GM18517 (cell line): Measurements from ENCODE around the gene JPT1.
"Not testable (repeated sequence)": the region's sequence is repeated elsewhere in the genome, so short reads cannot be mapped to it uniquely, and the experiment has no call there.

Experiments
- ATAC-seq: cut with Tn5 transposase; IDR thresholded peaks from one replicate; pipeline ENCODE4 v1.9.1; 2021; ENCODE audit warnings: mild to moderate bottlenecking, moderate library complexity; ENCODE audit not compliant: unreplicated experiment

Gene JPT1, protein sequence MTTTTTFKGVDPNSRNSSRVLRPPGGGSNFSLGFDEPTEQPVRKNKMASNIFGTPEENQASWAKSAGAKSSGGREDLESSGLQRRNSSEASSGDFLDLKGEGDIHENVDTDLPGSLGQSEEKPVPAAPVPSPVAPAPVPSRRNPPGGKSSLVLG

DNA sequence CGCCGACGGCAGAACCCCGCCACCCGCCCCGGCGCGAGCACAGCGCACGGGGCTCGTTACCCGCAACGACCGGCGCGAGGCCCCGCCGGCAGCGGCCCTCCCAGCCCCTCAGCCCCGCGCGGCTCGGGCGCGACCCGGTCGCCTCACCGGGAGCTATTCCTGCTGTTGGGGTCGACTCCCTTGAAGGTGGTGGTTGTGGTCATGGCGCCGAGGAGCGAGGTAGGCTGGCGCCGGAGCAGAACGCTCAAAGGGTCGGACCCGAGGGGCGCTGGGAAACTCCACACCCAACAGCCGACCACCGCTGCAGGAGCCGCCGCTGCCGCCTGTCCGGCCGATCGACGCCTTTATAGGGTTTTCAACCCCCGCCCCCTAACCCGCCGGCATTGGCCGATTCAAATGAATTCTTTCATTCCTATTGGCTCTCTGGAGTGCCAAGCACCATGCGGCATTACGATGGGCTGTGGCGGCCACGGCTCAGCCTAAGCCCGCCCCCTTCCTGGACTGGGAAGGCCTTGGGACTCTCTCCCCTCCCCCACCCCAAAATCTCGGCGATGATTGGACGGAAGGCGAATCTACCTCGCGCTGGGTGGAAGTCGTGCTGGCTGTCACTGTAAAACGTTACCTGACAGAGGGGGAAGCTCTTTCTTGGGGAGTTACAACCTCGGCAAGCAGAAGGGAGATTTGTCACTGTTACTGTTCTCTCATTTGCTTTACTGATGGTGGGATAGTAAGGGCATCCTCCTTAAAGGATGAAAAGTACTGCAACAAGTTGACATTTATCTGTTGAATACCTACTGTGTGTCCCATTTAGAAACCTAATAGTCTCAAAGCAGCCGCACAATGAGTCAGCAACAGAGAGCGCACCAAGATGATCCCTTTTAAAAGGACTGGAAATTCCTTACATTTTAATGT lies at the start of gene JPT1:
TSS of gene JPT1 (minus strand) at position 318 of the 912 bp plus-strand sequence. CDS start at position 203, 115 bp downstream.
- peak; percentile 90 for ATAC-seq

DNA sequence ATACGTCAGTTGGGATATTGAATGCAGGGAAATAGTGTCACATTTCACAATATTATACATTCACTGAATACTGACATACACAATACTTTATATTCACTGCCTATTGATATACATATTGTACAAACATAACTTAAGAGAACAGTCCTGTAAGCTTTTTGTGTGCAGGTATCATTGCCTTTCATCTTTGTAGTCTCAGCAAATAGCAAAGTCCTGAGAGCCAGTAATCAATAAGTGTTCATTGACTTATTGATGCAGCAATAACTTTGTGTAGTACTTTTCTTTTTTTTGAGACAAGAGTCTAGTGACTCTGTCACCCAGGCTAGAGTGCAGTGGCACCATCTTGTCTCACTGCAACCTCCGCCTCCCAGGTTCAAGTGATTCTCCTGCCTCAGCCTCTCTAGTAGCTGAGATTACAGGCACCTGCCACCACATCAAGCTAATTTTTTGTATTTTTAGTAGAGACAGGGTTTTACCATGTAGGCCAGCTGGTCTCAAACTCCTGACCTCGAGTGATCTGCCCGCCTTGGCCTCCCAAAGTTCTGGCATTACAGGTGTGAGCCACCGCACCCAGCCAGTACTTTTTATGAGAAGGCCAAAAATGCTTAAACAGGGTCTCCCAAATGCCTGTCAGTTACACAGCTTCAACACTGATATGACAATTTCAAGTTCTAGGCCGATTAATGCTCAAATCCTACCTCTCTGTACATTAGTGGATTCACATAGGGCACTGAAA lies 45.7 kb upstream of the JPT1 start:
- no peak for ATAC-seq

DNA sequence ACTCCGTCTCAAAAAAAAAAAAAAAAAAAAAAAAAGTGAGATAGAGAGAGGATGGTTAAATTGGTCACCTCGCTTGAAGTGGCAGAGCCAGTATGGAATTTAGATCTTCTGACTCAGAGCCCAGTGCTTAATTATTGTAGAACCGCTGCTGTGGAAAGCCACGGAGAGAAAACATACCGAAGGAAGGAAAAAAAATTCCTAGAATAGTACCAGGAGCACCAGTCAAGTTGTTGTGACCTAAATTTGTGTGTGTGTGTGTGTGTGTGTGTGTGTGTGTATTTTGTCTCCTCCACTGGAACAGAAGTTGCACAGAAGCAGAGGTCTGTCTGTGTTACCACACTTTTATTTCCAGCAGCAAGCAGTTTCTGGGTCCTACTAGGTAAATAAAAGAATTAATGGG lies 40.6 kb upstream of the JPT1 start:
- ATAC-seq: no peak

DNA sequence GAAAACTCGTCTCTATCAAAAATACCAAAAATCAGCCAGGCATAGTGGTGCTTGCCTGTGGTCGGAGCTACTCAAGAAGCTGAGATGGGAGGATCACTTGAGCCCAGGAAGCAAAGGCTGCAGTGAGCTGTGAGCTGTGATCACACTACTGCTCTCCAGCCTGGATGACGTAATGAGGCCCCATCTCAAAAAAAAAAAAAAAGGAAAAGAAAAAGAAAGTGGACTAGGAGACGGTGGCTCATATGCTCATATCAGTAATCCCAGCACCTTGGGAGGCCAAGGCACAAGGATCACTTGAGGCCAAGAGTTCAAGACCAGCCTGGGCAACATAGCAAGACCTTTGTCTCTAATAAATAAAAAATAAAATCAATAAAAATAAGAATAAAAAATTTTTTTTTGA lies 37.3 kb upstream of the JPT1 start:
- no peak for ATAC-seq

DNA sequence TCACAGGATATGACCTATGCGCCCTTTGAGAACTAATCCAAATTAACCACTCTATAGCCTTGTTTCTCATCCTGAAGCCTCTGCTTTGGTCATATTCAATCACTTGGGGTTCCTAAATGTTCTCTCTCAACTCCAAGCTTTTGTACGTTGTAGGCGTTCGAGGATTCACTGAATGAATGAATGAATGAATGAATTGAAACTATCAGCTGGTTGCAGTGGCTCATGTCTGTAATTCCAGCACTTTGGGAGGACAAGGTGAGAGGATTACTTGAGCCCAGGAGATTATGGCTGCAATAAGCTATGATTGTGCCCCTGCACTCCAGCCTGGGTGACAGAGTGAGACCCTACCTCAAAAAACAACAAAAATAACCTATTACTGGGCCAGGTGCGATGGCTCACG lies 34.3 kb upstream of the JPT1 start:
- no peak for ATAC-seq

DNA sequence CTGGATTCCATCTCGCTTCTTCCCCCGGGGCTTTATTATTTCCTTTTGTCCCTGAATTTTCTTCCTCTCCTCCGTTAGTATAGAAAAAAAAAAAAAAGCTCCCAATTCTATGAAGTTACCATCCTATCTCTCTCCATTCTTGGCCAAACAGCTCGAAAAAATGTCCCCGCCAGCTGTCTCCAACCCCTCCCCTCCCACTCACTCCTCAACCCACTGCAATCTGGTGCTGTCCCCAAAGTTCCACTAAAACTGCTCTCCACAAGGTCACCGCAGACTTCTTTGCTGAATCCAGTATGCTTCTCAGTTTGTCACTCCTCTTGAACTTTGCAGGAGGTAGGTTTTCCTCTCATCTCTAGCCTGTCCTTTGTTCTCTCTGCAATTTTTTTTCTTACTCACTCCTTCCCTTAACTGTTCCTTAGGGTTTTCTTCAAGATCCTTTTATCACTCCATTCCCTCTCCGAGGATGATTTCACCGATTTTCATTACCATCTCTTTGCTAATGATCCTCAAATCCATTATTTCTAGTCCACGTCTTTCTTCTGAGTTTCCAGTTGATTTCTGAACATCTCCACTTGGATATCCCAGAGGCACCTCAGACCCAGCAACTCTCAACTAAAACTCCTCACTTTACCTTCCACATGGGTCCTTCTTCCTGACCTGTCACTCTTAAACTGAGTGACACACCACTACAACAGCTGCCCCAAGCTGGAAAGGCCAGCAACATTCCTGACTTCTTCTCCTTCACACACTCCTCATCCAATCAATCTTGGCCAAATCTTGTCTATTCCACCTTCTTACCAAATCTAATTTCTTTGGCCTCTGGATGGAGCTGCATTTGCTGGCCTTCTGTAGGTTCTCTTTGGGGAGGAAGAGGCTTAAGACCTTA lies 29.9 kb upstream of the JPT1 start:
- ATAC-seq: no peak

DNA sequence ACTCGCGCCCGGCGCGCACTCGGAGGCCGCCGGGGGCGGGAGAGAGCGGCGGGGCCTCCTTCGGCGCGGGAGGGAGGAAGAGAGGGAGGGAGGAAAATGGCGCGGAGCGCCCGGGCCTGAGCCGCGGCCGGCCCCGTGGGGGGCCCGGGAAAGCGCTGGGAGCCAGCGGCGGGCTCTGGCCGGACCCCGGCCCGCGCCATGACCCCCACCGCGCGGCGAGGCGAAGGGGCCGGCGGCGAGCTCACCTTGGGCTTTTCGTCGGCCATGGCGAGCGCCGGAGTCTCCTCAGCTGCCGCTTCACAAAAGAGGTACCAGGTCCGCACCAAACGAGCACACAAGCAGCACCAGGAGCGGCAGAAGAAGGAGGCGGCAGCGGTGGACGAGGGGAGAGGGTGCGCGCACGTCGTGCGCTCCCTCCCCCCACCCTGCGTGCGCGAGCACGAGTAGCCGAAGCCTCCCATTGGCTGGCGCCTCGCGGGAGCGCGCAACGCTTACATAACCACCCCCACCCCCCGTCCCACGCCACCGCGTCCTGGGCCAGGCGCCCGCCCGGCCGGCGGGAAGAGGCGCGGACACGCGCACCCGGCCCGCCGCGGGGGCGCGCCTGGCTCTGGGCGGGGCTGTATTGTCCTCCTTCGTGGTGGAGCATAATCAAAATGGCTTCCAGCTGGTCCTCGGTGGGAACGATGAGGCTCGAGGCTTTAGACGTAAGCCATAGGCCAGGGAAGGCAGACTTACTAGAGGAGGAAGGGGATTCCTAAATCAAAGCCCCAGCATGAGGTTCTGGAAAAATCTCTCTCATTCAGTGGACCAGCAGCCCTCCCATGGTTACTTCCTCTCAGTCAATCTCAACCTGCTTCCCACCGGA lies 28.5 kb upstream of the JPT1 start, which contains the start of gene SUMO2:
TSS of gene SUMO2 (minus strand) at position 391 of the 868 bp plus-strand sequence. CDS start at position 266, 125 bp downstream.
- peak; percentile 79 for ATAC-seq

DNA sequence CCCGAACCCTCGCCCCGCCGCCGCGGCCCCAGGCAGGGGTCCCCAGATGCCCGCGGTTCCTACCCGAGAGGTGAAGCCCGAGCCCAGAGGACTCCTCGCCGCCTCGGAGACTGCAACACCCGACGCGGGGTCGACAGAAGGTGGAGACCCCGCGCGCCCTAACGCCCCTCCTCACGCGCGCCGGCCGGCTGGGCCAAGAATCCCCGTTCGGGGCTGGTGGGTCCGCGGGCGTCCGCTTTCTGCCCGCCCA lies 27.9 kb upstream of the JPT1 start:
- ATAC-seq: peak; percentile 14

DNA sequence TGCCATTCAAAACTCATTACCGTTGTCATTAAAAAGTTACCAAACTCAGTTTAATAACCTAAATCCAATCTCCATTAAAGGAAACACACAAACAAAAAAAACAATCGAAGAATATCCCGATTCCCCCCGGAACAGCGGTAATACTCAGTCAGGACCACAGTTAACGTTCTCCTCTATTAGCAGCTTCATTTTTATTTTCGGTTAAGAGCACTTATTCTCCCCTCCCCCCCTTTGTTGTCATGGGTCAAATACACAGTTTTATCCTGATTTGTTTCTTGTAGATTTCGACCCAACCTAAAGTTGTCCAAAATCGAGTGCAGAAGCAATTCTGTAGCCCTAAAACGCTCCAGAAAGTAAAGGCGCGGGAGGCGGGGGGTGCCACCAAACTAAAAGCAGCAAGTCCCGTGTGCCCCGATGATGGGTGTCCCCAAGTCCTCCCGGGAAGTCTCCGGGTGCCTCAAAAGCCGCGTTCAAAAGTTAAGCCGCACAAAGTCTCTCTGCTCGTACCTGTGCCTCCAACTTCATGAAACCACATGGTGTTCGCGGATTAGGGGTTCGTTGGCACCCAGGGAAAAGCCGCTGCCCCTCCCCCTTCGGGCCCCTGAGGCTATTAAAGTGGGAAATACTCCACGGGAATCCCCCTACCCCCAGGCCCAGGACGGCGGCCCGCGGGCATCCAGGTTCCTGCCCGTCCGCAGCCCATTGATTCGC lies 27.5 kb upstream of the JPT1 start:
- ATAC-seq: peak; percentile 4

DNA sequence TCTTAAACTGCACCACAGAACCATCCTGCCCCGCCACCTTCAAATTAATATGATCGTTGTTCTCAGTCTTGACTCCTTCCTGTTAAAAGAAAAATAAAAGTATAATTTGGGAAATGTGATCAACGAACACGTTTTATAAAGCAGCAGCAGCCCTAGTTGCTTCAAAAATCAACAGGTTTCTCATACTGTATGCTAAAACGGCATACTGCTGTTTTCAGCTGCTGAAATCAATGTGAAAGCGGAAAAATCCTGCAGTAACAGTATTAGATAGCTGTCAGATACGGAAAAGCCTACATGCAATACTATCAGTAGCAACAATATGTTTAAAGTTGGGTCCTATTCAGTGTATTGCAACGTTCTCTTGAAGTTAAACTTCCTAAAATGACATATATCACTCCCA lies 26.8 kb upstream of the JPT1 start:
- no peak for ATAC-seq

DNA sequence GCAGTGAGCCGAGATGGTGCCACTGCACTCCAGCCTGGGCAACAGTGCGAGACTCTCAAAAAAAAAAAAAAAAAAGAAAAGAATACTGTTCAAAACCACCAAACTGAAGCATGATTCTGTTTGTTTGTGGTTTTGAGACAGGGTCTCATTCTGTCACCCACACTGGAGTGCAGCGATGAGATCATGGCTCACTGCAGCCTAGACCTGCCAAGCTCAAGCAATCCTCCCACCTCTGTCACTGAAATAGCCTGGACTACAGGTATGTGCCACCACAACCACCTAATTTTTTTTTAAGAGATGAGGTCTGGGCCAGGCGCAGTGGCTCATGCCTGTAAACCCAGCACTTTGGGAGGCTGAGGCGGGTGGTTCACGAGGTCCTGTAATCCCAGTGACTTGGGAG lies 24.1 kb upstream of the JPT1 start:
- no peak for ATAC-seq

DNA sequence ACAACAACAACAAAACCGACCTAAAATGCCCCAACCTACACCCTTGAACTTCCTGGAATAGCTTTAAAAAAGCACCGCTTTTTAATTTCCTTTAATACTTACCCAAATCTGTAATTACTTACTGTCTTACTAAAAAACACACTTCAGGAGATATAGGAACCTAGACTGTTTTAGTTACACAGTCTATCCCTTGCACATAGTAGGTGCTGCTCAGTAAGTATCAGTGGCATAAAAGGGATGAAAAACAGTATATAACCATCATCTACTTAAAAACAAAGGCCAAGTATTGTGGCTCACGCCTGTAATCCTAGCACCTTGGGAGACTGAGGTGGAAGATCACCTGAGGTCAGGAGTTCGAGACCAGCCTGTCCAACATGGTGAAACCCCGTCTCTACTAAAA lies 22.3 kb upstream of the JPT1 start:
- ATAC-seq: no peak

DNA sequence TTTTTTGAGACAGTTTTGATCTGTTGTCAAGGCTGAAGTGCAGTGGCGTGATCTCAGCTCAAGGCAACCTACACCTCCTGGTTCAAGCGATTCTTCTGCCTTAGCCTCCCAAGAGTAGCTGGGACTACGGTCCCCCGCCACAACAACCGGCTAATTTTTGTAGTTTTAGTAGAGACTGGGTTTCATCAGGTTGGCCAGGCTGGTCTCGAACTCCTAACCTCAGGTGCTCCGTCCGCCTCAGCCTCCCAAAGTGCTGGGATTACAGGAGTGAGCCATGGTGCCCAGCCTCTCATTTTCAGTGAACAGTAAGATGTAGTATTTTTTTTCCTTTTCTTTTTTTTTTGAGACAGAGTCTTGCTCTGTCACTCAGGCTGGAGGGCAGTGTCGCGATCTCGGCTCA lies 20.7 kb upstream of the JPT1 start:
- ATAC-seq: no peak

DNA sequence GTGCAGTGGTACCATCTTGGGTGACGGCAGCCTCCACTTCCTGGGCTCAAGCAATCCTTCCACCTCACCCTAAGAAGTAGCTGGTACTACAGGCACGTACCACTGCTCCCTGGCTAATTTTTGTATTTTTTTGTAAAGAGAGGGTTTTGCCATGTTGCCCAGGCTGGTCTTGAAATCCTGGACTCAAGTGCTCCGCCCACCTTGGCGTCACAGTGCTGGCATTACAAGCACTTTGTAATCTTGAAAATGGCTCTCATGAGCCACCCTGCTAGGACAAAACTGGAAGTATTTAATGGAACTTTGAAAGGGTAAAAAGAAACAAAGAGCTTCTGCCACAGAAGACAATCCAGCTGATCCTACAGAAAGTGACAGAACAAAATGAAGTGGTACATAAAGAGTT lies 19.2 kb upstream of the JPT1 start:
- no peak for ATAC-seq

DNA sequence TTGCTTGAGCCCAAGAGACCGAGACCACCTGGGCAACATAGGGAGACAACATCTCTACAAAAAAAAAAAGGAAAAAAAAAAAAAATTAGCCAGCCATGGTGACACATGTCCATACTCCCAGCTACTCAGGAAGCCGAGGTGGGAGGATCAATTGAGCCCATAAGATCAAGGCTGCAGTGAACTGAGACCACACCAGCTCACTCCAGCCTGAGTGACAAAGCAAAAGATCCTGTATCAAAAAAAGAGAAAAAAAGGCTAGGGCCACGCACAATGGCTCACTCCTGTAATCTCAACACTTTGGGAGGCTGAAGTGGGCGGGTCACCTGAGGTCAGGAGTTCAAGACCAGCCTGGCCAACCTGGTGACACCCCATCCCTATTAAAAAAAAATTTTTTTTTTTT lies 14.7 kb upstream of the JPT1 start:
- no peak for ATAC-seq

DNA sequence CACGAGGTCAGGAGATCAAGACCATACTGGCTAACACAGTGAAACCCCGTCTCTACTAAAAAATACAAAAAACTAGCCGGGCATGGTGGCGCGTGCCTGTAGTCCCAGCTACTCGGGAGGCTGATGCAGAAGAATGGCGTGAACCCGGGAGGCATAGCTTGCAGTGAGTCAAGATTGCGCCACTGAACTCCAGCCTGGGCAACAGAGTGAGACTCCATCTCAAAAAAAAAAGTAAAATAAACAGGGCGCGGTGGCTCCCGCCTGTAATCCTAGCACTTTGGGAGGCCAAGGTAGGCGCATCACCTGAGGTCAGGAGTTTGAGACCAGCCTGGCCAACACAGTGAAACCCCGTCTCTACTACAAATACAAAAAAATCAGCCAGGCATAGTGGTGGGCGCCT lies 10.3 kb upstream of the JPT1 start:
- not testable (repeated sequence) for ATAC-seq

DNA sequence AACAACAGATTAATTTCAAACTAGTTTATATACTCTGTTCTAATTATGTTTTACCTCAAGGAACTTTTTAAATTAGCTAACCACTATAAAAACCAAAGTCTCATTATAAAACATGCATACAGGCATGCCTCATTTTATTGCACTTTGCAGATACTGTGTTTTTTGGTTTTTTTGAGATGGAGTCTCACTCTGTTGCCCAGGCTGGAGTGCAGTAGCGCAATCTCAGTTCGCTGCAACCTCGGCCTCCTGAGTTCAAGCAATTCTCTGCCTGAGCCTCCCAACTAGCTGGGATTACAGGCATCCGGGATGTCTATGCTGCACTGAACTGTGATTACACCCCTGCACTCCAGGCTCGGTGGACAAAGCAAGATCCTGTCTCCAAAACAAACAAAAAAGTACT lies 8.8 kb upstream of the JPT1 start:
- no peak for ATAC-seq

DNA sequence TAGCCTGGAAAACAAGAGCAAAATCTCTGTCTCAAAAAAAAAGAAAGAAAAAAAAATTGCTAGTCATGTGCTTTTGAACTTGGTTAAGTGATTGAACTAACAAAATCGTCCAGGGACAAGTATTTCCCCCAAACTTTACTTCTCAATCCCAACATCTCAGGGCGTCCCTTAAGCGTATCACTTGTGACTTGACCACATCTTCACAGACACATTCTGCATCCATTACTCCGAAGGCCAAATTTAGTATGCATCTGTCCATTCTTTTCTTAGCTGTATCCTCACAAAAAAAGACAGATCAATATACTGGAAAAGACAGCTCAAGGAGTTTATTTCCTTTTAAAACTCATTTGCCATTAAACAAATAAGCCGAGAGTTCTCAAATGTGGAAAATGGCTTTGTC lies 5.9 kb upstream of the JPT1 start:
- no peak for ATAC-seq
